ENCODE measurements around the gene GALNT9. TPM values are rescaled to one million over a fixed set of nuclear protein-coding genes. Genes with fewer than 3 reads are reported as not detected.

GALNT9 gene
- total RNA-seq, 1 experiment from 2014 or later, result 0.45 TPM

GRCh38 chr12:132199101-132199500 is 130.3 kb downstream of the GALNT9 start:
- no peaks in the 10 kb centered on the region; the same call in 1 of the 2 replicates for H3K9me3 ChIP-seq
- no TSS peak for BruUV-seq (replicated peaks)
- CTCF ChIA-PET, result no interaction called here
- no peak for DNase-seq
- Mint-ChIP-seq H3K36me3 (ENCODE audit: insufficient read depth, unreplicated experiment) (no peaks in the 10 kb centered on the region), H3K27ac (ENCODE audit: unreplicated experiment) (no peak overlapping the region), H3K27me3 (ENCODE audit: insufficient read depth, unreplicated experiment) (peaks cover 17% of the 10 kb centered on the region), H3K4me1 (ENCODE audit: low read depth, unreplicated experiment) (no peaks in the 10 kb centered on the region), H3K4me3 (ENCODE audit: unreplicated experiment) (no peak overlapping the region), H3K9me3 (ENCODE audit: unreplicated experiment) (no peaks in the 10 kb centered on the region)
- H3K27me3 ChIP-seq (replicated peaks; ENCODE audit: control insufficient read depth, insufficient read depth, low read length), result no peaks in the 10 kb centered on the region; the same call in none of the 2 replicates
- intact Hi-C loops (cut with micrococcal nuclease; ENCODE audit: unreplicated experiment), result no loop called here
- no peaks in the 10 kb centered on the region for H3K4me1 ChIP-seq
- TF ChIP-seq CTCF (IDR thresholded peaks at IDR 0.05; ENCODE audit: insufficient read depth in 1 of 2, low read depth in 1 of 2, low read length in 1 of 2, severe bottlenecking in 1 of 2, unreplicated experiment in 1 of 2), result no peak
- POLR2A ChIA-PET, result no interaction called here
- H3K4me3 ChIP-seq (ENCODE audit: low read depth, low read length), result no peak overlapping the region
- H3K36me3 ChIP-seq (ENCODE audit: control insufficient read depth, insufficient read depth, low read length), result no peaks in the 10 kb centered on the region

GRCh38 chr12:132197581-132198354 is 131.6 kb downstream of the GALNT9 start:
- DNase-seq, result no peak
- intact Hi-C loops (cut with micrococcal nuclease; ENCODE audit: unreplicated experiment), result no loop called here
- no peaks in the 10 kb centered on the region for H3K4me1 Mint-ChIP-seq (ENCODE audit: low read depth, unreplicated experiment)
- no peaks in the 10 kb centered on the region for H3K4me1 ChIP-seq
- peaks cover 9% of the 10 kb centered on the region for H3K9me3 Mint-ChIP-seq (ENCODE audit: unreplicated experiment)
- CTCF ChIA-PET, result no interaction called here
- peaks cover 16% of the 10 kb centered on the region for H3K27me3 Mint-ChIP-seq (ENCODE audit: insufficient read depth, unreplicated experiment)
- BruUV-seq (replicated peaks), result no TSS peak
- no peaks in the 10 kb centered on the region; the same call in 1 of the 2 replicates for H3K9me3 ChIP-seq
- H3K27me3 ChIP-seq (replicated peaks; ENCODE audit: control insufficient read depth, insufficient read depth, low read length), result no peaks in the 10 kb centered on the region; the same call in 1 of the 2 replicates
- POLR2A ChIA-PET, result no interaction called here
- no peak for TF ChIP-seq CTCF (IDR thresholded peaks at IDR 0.05; ENCODE audit: insufficient read depth in 1 of 2, low read depth in 1 of 2, low read length in 1 of 2, severe bottlenecking in 1 of 2, unreplicated experiment in 1 of 2)
- no peaks in the 10 kb centered on the region for H3K36me3 Mint-ChIP-seq (ENCODE audit: insufficient read depth, unreplicated experiment)
- H3K36me3 ChIP-seq (ENCODE audit: control insufficient read depth, insufficient read depth, low read length), result no peaks in the 10 kb centered on the region
- no peak overlapping the region for H3K27ac Mint-ChIP-seq (ENCODE audit: unreplicated experiment)
- H3K4me3 Mint-ChIP-seq (ENCODE audit: unreplicated experiment), result no peak overlapping the region
- no peak overlapping the region for H3K4me3 ChIP-seq (ENCODE audit: low read depth, low read length)

GRCh38 chr12:132196873-132197390 is 132.5 kb downstream of the GALNT9 start:
- H3K27me3 ChIP-seq (replicated peaks; ENCODE audit: control insufficient read depth, insufficient read depth, low read length), result no peaks in the 10 kb centered on the region; the same call in 1 of the 2 replicates
- Mint-ChIP-seq H3K9me3 (ENCODE audit: unreplicated experiment) (peaks cover 9% of the 10 kb centered on the region), H3K27me3 (ENCODE audit: insufficient read depth, unreplicated experiment) (peaks cover 10% of the 10 kb centered on the region), H3K4me1 (ENCODE audit: low read depth, unreplicated experiment) (no peaks in the 10 kb centered on the region), H3K27ac (ENCODE audit: unreplicated experiment) (no peak overlapping the region), H3K36me3 (ENCODE audit: insufficient read depth, unreplicated experiment) (no peaks in the 10 kb centered on the region), H3K4me3 (ENCODE audit: unreplicated experiment) (no peak overlapping the region)
- no peaks in the 10 kb centered on the region; the same call in 1 of the 2 replicates for H3K9me3 ChIP-seq
- H3K4me1 ChIP-seq, result no peaks in the 10 kb centered on the region
- no TSS peak for BruUV-seq (replicated peaks)
- no peaks in the 10 kb centered on the region for H3K36me3 ChIP-seq (ENCODE audit: control insufficient read depth, insufficient read depth, low read length)
- CTCF ChIA-PET, result no interaction called here
- POLR2A ChIA-PET, result no interaction called here
- no peak for DNase-seq
- H3K4me3 ChIP-seq (ENCODE audit: low read depth, low read length), result no peak overlapping the region
- TF ChIP-seq CTCF (IDR thresholded peaks at IDR 0.05; ENCODE audit: insufficient read depth in 1 of 2, low read depth in 1 of 2, low read length in 1 of 2, severe bottlenecking in 1 of 2, unreplicated experiment in 1 of 2), result no peak
- intact Hi-C loops (cut with micrococcal nuclease; ENCODE audit: unreplicated experiment), result no loop called here
